Measurements from ENCODE around the gene FLNC. TPM values are rescaled to one million over a fixed set of nuclear protein-coding genes. Genes with fewer than 3 reads are reported as not detected.
A peak's percentile ranks its signal among the peaks of the same experiment; 100 is the strongest.

The FLNC gene
- total and polyA plus RNA-seq, 3 donors from 2014 or later = 8.8 to 21.4 (median 14.4) TPM

- H3K4me3 ChIP-seq = peak overlapping the region; percentile 39 to 41
- no peaks in the 10 kb centered on the region for H3K27me3 ChIP-seq
- no peaks in the 10 kb centered on the region for H3K36me3 ChIP-seq (ENCODE audit: low read depth, missing control alignments)
- no peak overlapping the region for H3K27ac ChIP-seq
- WGBS, 2 donors = 50 to 51% methylated on average over 20 to 24 of the region's 41 CpGs
- DNase-seq = no peak
- intact Hi-C loops (cut with DNase I; ENCODE audit: low total_unique reads) = no loop called here
- no peaks in the 10 kb centered on the region for H3K9me3 ChIP-seq
- H3K4me1 ChIP-seq = no peaks in the 10 kb centered on the region
- TF ChIP-seq CTCF (IDR thresholded peaks at IDR 0.05) (no peak), POLR2A (IDR thresholded peaks at IDR 0.05) (no peak)
Measured at GRCh38 chr7:128891110-128891941, 61.1 kb downstream of the FLNC start.

- no peak for DNase-seq
- TF ChIP-seq POLR2A (IDR thresholded peaks at IDR 0.05) (no peak), CTCF (IDR thresholded peaks at IDR 0.05) (no peak)
- Histone ChIP-seq H3K4me3 (no peak overlapping the region), H3K27ac (no peak overlapping the region), H3K27me3 (no peaks in the 10 kb centered on the region), H3K36me3 (ENCODE audit: low read depth, missing control alignments) (no peaks in the 10 kb centered on the region), H3K4me1 (no peaks in the 10 kb centered on the region), H3K9me3 (no peaks in the 10 kb centered on the region)
- intact Hi-C loops (cut with DNase I; ENCODE audit: low total_unique reads) = no loop called here
- WGBS, 2 donors = 75 to 89% methylated on average over 10 to 11 of the region's 11 CpGs
Measured at GRCh38 chr7:128891942-128892269, 61.7 kb downstream of the FLNC start.

- DNase-seq = no peak
- Histone ChIP-seq H3K36me3 (ENCODE audit: low read depth, missing control alignments) (no peaks in the 10 kb centered on the region), H3K27me3 (no peaks in the 10 kb centered on the region), H3K4me3 (no peak overlapping the region), H3K9me3 (no peaks in the 10 kb centered on the region), H3K4me1 (no peaks in the 10 kb centered on the region), H3K27ac (no peak overlapping the region)
- TF ChIP-seq POLR2A (IDR thresholded peaks at IDR 0.05) (no peak), CTCF (IDR thresholded peaks at IDR 0.05) (no peak)
- 91 to 93% methylated on average over 7 to 13 of the region's 13 CpGs for WGBS, 2 donors
- intact Hi-C loops (cut with DNase I; ENCODE audit: low total_unique reads) = no loop called here
Measured at GRCh38 chr7:128892521-128893250, 62.5 kb downstream of the FLNC start.

GRCh38 chr7:128893251-128894100 lies 63.3 kb downstream of the FLNC start:
- Histone ChIP-seq H3K27ac (no peak overlapping the region), H3K4me3 (no peak overlapping the region), H3K4me1 (no peaks in the 10 kb centered on the region), H3K27me3 (no peaks in the 10 kb centered on the region), H3K9me3 (no peaks in the 10 kb centered on the region), H3K36me3 (ENCODE audit: low read depth, missing control alignments) (no peaks in the 10 kb centered on the region)
- TF ChIP-seq CTCF (IDR thresholded peaks at IDR 0.05) = no peak
- no peak for TF ChIP-seq POLR2A (IDR thresholded peaks at IDR 0.05)
- intact Hi-C loops (cut with DNase I; ENCODE audit: low total_unique reads) = no loop called here
- 93 to 97% methylated on average over 6 to 19 of the region's 23 CpGs for WGBS, 2 donors
- no peak for DNase-seq

All from testis (tissue), 3 donors.